HepG2 (cell line): ENCODE data around the gene UBTD2. TPM values are rescaled to one million over a fixed set of nuclear protein-coding genes. Genes with fewer than 3 reads are reported as not detected.

Experiments used
- AGO2 ChIP-seq: fragments of 200-400 bp; formaldehyde crosslinking; optimal IDR thresholded peaks from 2 replicates; pipeline ENCODE3; 2017; ENCODE audit warnings: mild to moderate bottlenecking, low read depth, low read length, moderate library complexity
- CHD2 ChIP-seq: IDR thresholded peaks from 2 replicates; pipeline ENCODE4 v1.6.1; 2011; ENCODE audit warnings: low read depth, low read length, improper control_type of control experiment
- DPF2 ChIP-seq: sonication (generic); formaldehyde crosslinking; IDR thresholded peaks from 2 replicates; pipeline ENCODE4 v1.4.0; 2020; ENCODE audit warnings: mild to moderate bottlenecking, low read depth, missing genetic modification reagents, borderline replicate concordance
- KDM2A ChIP-seq: sonication (generic); formaldehyde crosslinking; IDR thresholded peaks from 2 replicates; pipeline ENCODE4 v1.4.0; 2020; ENCODE audit warnings: low read depth, missing genetic modification reagents, borderline replicate concordance
- NR3C1 ChIP-seq: sonication (generic); formaldehyde crosslinking; IDR thresholded peaks from 2 replicates; pipeline ENCODE4 v1.4.0; 2020; ENCODE audit warnings: missing genetic modification reagents
- PCBP2 ChIP-seq: fragments of 200-400 bp; formaldehyde crosslinking; optimal IDR thresholded peaks from 2 replicates; pipeline ENCODE3; 2018; ENCODE audit warnings: low read length, low read depth; ENCODE audit not compliant: poor library complexity, severe bottlenecking
- RNF2 ChIP-seq: fragments of 450-650 bp; conservative IDR thresholded peaks from 2 replicates; pipeline ENCODE4 v1.6.1; 2016; ENCODE audit warnings: low read depth
- ZNF101 ChIP-seq: sonication (generic); formaldehyde crosslinking; IDR thresholded peaks from 2 replicates; pipeline ENCODE4 v1.4.0; 2020; ENCODE audit warnings: mild to moderate bottlenecking, low read depth, missing genetic modification reagents, borderline replicate concordance
- ZNF251 ChIP-seq: sonication (generic); formaldehyde crosslinking; IDR thresholded peaks from 2 replicates; pipeline ENCODE4 v1.9.0; 2021; ENCODE audit warnings: mild to moderate bottlenecking, missing genetic modification reagents
- ZNF720 ChIP-seq: sonication (generic); formaldehyde crosslinking; IDR thresholded peaks from 2 replicates; pipeline ENCODE4 v1.4.0; 2020; ENCODE audit warnings: missing genetic modification reagents
- ZNF737 ChIP-seq: sonication (generic); formaldehyde crosslinking; IDR thresholded peaks from 2 replicates; pipeline ENCODE4 v1.5.0; 2020; ENCODE audit warnings: missing genetic modification reagents, mild to moderate bottlenecking, borderline replicate concordance
- ZNF772 ChIP-seq: sonication (generic); formaldehyde crosslinking; IDR thresholded peaks from 2 replicates; pipeline ENCODE4 v1.5.0; 2020; ENCODE audit warnings: mild to moderate bottlenecking, missing genetic modification reagents
- ZNF780A ChIP-seq: sonication (generic); formaldehyde crosslinking; IDR thresholded peaks from 2 replicates; pipeline ENCODE4 v1.8.0; 2022; ENCODE audit warnings: mild to moderate bottlenecking, missing genetic modification reagents, moderate library complexity
- polyA plus RNA-seq, 8 experiments: library from polyadenylated mRNA; depleted of rRNA in 3 of 8; stranded (reverse) in 7 of 8; unstranded in 1 of 8; fragments of >200 nt; fragmentation: Illumina TruSeq in 4 of 8; extraction: Trizol in 4 of 8; gene quantifications; 2 replicates each; pipeline versions ENCODE4 v1.2.1 to v1.2.3, GENCODE V29; 2011 to 2016; ENCODE audit warnings: low read depth in 4 of 8, missing spikeins in 1 of 8, mixed read lengths in 1 of 8; ENCODE audit not compliant: insufficient read depth in 1 of 8
- total RNA-seq, 5 experiments: library from RNA; depleted of rRNA; stranded (reverse); fragments of >200 nt; fragmentation: Illumina TruSeq; extraction: Trizol; gene quantifications; 2 replicates each; pipeline ENCODE4 v1.2.3, GENCODE V29; 2016; ENCODE audit warnings: low read depth in 1 of 5
- TF ChIP-seq, protein P1 (sequence below): IDR thresholded peaks from 2 replicates; pipeline ENCODE4 v1.6.1; 2012; ENCODE audit warnings: low read depth, low read length, improper control_type of control experiment
- TF ChIP-seq, protein P2 (sequence below): IDR thresholded peaks from 2 replicates; pipeline ENCODE4 v1.6.1; 2016; ENCODE audit warnings: low read depth
- TF ChIP-seq, protein P3 (sequence below): sonication (generic); formaldehyde crosslinking; IDR thresholded peaks from 2 replicates; pipeline ENCODE4 v1.4.0; 2020; ENCODE audit warnings: missing genetic modification reagents
- TF ChIP-seq, protein P4 (sequence below): sonication (generic); formaldehyde crosslinking; IDR thresholded peaks from 2 replicates; pipeline ENCODE4 v1.4.0; 2020; ENCODE audit warnings: mild to moderate bottlenecking, missing genetic modification reagents
- TF ChIP-seq, protein P5 (sequence below): sonication (generic); formaldehyde crosslinking; IDR thresholded peaks from 2 replicates; pipeline ENCODE4 v1.4.0; 2020; ENCODE audit warnings: missing genetic modification reagents

The UBTD2 gene
- total and polyA plus RNA-seq, 2 of the 13 experiments (the other 11 are each of a cell fraction or from before 2014, with no cell fraction given): 15.2 to 24.1 TPM

DNA sequence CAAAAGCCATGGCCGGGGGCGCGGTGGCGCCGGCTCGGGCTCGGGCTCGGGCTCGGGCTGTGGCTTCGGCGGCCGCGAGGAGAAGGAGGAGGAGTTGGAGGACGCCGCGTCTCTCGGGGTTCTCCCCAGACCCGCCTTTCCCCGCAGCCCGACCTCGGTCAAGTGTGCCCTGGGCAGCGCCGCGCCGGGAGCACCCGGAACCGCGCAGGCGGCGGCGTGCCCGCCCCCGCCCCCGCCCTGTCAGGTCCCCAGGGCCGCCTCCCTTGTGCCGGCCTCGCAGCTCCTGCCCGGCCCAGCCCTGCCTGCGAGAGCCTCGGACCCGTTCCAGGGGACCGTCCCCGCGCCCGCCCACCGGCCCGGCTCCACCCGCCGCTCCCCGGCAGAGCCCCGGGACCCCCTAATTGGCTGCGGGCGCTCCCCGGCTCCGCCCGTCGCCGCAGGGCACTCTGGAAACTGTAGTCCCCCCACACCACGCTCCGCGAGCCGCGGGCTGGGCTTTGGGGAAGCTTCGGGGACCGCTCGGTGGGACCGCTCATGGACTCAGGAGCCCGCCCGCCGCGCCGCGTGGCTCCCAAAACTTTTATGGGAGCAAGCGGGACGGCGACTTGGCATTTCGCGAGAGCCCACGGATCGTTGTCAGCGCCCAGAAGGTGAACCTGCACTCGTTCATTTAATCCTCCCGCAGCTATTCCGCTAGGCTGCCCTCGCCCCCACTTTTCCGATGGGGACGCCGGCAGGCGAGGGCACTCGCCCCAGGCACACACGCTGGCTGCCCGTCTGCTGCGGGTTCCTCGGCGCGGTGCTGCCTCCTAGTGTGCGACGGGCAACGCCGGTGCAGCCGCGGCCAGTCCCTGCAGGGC, 95.3 kb downstream of the UBTD2 start, which contains the start of gene STK10 (continued):
- TF ChIP-seq ZNF101 (no peak), PCBP2 (no peak), ZNF780A (CRISPR knock-in tag) (no peak), AGO2 (peak; percentile 3), ZNF737 (no peak), RNF2 (0 out of 2 replicates have a peak, but pooled peaks have one; percentile 42), NR3C1 (no peak), ZNF251 (CRISPR knock-in tag) (no peak), ZNF772 (CRISPR knock-in tag) (peak; percentile 68; the same call in 1 of the 2 replicates), DPF2 (CRISPR knock-in tag) (no peak), CHD2 (no peak), ZNF720 (no peak), KDM2A (peak; percentile 87)
- TF ChIP-seq, protein P1, sequence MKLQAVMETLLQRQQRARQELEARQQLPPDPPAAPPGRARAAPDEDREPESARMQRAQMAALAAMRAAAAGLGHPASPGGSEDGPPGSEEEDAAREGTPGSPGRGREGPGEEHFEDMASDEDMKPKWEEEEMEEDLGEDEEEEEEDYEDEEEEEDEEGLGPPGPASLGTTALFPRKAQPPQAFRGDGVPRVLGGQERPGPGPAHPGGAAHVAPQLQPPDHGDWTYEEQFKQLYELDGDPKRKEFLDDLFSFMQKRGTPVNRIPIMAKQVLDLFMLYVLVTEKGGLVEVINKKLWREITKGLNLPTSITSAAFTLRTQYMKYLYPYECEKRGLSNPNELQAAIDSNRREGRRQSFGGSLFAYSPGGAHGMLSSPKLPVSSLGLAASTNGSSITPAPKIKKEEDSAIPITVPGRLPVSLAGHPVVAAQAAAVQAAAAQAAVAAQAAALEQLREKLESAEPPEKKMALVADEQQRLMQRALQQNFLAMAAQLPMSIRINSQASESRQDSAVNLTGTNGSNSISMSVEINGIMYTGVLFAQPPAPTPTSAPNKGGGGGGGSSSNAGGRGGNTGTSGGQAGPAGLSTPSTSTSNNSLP: no peak
- TF ChIP-seq, protein P2, sequence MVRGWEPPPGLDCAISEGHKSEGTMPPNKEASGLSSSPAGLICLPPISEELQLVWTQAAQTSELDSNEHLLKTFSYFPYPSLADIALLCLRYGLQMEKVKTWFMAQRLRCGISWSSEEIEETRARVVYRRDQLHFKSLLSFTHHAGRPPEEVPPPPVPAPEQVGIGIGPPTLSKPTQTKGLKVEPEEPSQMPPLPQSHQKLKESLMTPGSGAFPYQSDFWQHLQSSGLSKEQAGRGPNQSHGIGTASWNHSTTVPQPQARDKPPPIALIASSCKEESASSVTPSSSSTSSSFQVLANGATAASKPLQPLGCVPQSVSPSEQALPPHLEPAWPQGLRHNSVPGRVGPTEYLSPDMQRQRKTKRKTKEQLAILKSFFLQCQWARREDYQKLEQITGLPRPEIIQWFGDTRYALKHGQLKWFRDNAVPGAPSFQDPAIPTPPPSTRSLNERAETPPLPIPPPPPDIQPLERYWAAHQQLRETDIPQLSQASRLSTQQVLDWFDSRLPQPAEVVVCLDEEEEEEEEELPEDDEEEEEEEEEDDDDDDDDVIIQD (CRISPR knock-in tag): peak; percentile 46; the same call in 1 of the 2 replicates
- TF ChIP-seq, protein P3, sequence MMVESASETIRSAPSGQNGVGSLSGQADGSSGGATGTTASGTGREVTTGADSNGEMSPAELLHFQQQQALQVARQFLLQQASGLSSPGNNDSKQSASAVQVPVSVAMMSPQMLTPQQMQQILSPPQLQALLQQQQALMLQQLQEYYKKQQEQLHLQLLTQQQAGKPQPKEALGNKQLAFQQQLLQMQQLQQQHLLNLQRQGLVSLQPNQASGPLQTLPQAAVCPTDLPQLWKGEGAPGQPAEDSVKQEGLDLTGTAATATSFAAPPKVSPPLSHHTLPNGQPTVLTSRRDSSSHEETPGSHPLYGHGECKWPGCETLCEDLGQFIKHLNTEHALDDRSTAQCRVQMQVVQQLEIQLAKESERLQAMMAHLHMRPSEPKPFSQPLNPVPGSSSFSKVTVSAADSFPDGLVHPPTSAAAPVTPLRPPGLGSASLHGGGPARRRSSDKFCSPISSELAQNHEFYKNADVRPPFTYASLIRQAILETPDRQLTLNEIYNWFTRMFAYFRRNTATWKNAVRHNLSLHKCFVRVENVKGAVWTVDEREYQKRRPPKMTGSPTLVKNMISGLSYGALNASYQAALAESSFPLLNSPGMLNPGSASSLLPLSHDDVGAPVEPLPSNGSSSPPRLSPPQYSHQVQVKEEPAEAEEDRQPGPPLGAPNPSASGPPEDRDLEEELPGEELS: peak; percentile 49; the same call in 1 of the 2 replicates
- TF ChIP-seq, protein P4, sequence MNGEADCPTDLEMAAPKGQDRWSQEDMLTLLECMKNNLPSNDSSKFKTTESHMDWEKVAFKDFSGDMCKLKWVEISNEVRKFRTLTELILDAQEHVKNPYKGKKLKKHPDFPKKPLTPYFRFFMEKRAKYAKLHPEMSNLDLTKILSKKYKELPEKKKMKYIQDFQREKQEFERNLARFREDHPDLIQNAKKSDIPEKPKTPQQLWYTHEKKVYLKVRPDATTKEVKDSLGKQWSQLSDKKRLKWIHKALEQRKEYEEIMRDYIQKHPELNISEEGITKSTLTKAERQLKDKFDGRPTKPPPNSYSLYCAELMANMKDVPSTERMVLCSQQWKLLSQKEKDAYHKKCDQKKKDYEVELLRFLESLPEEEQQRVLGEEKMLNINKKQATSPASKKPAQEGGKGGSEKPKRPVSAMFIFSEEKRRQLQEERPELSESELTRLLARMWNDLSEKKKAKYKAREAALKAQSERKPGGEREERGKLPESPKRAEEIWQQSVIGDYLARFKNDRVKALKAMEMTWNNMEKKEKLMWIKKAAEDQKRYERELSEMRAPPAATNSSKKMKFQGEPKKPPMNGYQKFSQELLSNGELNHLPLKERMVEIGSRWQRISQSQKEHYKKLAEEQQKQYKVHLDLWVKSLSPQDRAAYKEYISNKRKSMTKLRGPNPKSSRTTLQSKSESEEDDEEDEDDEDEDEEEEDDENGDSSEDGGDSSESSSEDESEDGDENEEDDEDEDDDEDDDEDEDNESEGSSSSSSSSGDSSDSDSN (CRISPR knock-in tag): peak; percentile 90
- TF ChIP-seq, protein P5, sequence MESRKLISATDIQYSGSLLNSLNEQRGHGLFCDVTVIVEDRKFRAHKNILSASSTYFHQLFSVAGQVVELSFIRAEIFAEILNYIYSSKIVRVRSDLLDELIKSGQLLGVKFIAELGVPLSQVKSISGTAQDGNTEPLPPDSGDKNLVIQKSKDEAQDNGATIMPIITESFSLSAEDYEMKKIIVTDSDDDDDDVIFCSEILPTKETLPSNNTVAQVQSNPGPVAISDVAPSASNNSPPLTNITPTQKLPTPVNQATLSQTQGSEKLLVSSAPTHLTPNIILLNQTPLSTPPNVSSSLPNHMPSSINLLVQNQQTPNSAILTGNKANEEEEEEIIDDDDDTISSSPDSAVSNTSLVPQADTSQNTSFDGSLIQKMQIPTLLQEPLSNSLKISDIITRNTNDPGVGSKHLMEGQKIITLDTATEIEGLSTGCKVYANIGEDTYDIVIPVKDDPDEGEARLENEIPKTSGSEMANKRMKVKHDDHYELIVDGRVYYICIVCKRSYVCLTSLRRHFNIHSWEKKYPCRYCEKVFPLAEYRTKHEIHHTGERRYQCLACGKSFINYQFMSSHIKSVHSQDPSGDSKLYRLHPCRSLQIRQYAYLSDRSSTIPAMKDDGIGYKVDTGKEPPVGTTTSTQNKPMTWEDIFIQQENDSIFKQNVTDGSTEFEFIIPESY (CRISPR knock-in tag): peak; percentile 71
